Smooth muscle cell (in vitro differentiated cells): ENCODE data around the gene CARD9. TPM values are rescaled to one million over a fixed set of nuclear protein-coding genes. Genes with fewer than 3 reads are reported as not detected.
"Not testable (repeated sequence)": the region's sequence is repeated elsewhere in the genome, so short reads cannot be mapped to it uniquely, and the experiment has no call there.

Experiments
- DNase-seq: peaks from one replicate; lab custom pipeline; 2025; ENCODE audit not compliant: unreplicated experiment; lab: John Stamatoyannopoulos, UW
- H2AFZ ChIP-seq: fragments of 200-600 bp; sonication (generic); 2 replicates; pipeline ENCODE4 v1.6.0; 2016; ENCODE audit warnings: antibody characterized with exemption, low read depth, mild to moderate bottlenecking
- H3F3A ChIP-seq: fragments of 200-600 bp; sonication (generic); 2 replicates; pipeline ENCODE4 v1.6.0; 2017; ENCODE audit warnings: antibody characterized with exemption, low read depth
- H3K27ac ChIP-seq: fragments of 200-600 bp; sonication (generic); 2 replicates; pipeline ENCODE4 v1.5.1; 2016; ENCODE audit warnings: low read depth, mild to moderate bottlenecking
- H3K27me3 ChIP-seq: fragments of 200-600 bp; sonication (generic); 2 replicates; pipeline ENCODE4 v1.6.1; 2016; ENCODE audit warnings: low read depth, mild to moderate bottlenecking
- H3K36me3 ChIP-seq: fragments of 200-600 bp; sonication (generic); 2 replicates; pipeline ENCODE4 v1.5.1; 2016; ENCODE audit warnings: low read depth
- H3K4me1 ChIP-seq: fragments of 200-600 bp; sonication (generic); 2 replicates; pipeline ENCODE4 v1.5.1; 2016; ENCODE audit warnings: low read depth
- H3K4me2 ChIP-seq: fragments of 200-600 bp; sonication (generic); 2 replicates; pipeline ENCODE4 v1.6.0; 2016; ENCODE audit warnings: mild to moderate bottlenecking
- H3K4me3 ChIP-seq: fragments of 200-600 bp; sonication (generic); 2 replicates; pipeline ENCODE4 v1.5.1; 2016; ENCODE audit warnings: mild to moderate bottlenecking
- H3K79me2 ChIP-seq: fragments of 200-600 bp; sonication (generic); 2 replicates; pipeline ENCODE4 v1.6.0; 2016; ENCODE audit warnings: low read depth, mild to moderate bottlenecking
- H3K9ac ChIP-seq: fragments of 200-600 bp; sonication (generic); 2 replicates; pipeline ENCODE4 v1.6.0; 2016; ENCODE audit warnings: low read depth
- H3K9me3 ChIP-seq: fragments of 200-600 bp; sonication (generic); replicated peaks from 2 replicates; pipeline ENCODE4 v1.5.1; 2016; ENCODE audit warnings: low read depth
- H4K20me1 ChIP-seq: fragments of 200-600 bp; sonication (generic); 2 replicates; pipeline ENCODE4 v1.6.0; 2016; ENCODE audit warnings: low read depth
- WGBS: methylation state at CpG from one replicate; pipeline ENCODE4 v1.1.7; 2016; ENCODE audit warnings: low lambda C conversion rate; 5-methylcytosine and 5-hydroxymethylcytosine counted together
- polyA plus RNA-seq: library from polyadenylated mRNA; unstranded; fragments of >200 nt; fragmentation: Nextera tagmentation; extraction: Ambion mirVana; gene quantifications from 2 replicates; pipeline ENCODE4 v1.2.1, GENCODE V29; 2016
- total RNA-seq: library from RNA; depleted of rRNA; stranded (reverse); fragments of >200 nt; gene quantifications from 2 replicates; pipeline ENCODE4 v1.2.3, GENCODE V29; 2014
- TF ChIP-seq, protein P1 (sequence below): fragments of 200-600 bp; sonication (generic); IDR thresholded peaks from 2 replicates; pipeline ENCODE4 v1.5.1; 2017; ENCODE audit warnings: borderline replicate concordance, mild to moderate bottlenecking, antibody characterized with exemption; ENCODE audit not compliant: insufficient read depth, poor library complexity, severe bottlenecking

The CARD9 gene
- total and polyA plus RNA-seq, 2 experiments from 2014 or later = 1.2 to 1.9 TPM

DNA sequence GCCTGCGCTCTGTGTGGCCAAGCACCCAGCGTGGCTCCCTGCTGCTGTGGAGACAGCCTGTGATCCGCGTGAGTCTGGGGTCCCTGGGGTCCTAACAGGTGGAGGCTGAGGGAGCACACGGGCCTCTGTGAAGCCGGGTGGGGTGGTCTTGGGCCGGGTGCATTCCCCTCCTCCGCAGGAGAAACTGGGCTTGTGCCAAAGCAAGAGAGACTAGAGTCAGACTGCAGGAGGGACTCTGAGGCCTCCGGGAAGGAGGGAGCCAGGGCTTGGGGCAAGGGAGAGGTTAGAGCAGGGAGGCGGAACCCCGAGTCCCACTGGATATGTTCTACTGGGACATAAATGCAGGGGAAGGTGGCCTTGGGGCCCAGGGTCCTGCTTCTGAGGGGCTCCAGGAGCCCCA is 20.4 kb downstream of the CARD9 start:
- 96% methylated on average over 11 of the region's 11 CpGs for WGBS
- H3K4me1 ChIP-seq = no peaks in the 10 kb centered on the region
- H3K27me3 ChIP-seq = no peaks in the 10 kb centered on the region
- no peak overlapping the region for H3K9ac ChIP-seq
- no peak overlapping the region for H2AFZ ChIP-seq
- H4K20me1 ChIP-seq = peaks cover 32% of the 10 kb centered on the region
- H3F3A ChIP-seq = no peaks in the 10 kb centered on the region
- no peak overlapping the region for H3K27ac ChIP-seq
- H3K79me2 ChIP-seq = no peaks in the 10 kb centered on the region
- no peaks in the 10 kb centered on the region for H3K9me3 ChIP-seq
- TF ChIP-seq, protein P1, sequence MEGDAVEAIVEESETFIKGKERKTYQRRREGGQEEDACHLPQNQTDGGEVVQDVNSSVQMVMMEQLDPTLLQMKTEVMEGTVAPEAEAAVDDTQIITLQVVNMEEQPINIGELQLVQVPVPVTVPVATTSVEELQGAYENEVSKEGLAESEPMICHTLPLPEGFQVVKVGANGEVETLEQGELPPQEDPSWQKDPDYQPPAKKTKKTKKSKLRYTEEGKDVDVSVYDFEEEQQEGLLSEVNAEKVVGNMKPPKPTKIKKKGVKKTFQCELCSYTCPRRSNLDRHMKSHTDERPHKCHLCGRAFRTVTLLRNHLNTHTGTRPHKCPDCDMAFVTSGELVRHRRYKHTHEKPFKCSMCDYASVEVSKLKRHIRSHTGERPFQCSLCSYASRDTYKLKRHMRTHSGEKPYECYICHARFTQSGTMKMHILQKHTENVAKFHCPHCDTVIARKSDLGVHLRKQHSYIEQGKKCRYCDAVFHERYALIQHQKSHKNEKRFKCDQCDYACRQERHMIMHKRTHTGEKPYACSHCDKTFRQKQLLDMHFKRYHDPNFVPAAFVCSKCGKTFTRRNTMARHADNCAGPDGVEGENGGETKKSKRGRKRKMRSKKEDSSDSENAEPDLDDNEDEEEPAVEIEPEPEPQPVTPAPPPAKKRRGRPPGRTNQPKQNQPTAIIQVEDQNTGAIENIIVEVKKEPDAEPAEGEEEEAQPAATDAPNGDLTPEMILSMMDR = no peak
- H3K36me3 ChIP-seq = no peaks in the 10 kb centered on the region
- no peak overlapping the region for H3K4me2 ChIP-seq
- DNase-seq = no peak
- H3K4me3 ChIP-seq = no peak overlapping the region

GRCh38 chr9:136352682-136353081 is 20.8 kb downstream of the CARD9 start:
- Histone ChIP-seq H4K20me1 (peaks cover 32% of the 10 kb centered on the region), H3K36me3 (no peaks in the 10 kb centered on the region), H3K4me1 (no peaks in the 10 kb centered on the region), H3K27ac (no peak overlapping the region), H3K4me3 (no peak overlapping the region), H3K79me2 (no peaks in the 10 kb centered on the region), H3K9me3 (no peaks in the 10 kb centered on the region), H3K4me2 (no peak overlapping the region), H3F3A (no peaks in the 10 kb centered on the region), H2AFZ (no peak overlapping the region), H3K9ac (no peak overlapping the region), H3K27me3 (no peaks in the 10 kb centered on the region)
- TF ChIP-seq, protein P1 = no peak
- WGBS = 85% methylated on average over 16 of the region's 16 CpGs
- DNase-seq = no peak

DNA sequence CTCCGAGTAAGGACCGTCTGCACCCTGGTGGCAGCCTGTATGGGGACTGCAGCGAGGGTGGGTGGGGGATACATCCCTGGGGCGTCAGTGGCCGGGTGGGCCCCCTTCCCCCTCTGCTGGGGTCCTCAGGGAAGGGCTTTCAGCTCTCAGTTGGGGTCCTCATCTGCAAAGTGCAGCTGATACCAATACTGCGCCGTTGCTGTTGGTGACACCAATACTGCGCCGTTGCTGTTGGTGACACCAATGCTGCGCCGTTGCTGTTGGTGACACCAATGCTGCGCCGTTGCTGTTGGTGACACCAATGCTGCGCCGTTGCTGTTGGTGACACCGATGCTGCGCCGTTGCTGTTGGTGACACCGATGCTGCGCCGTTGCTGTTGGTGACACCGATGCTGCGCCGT is 21.6 kb downstream of the CARD9 start:
- H3K9ac ChIP-seq, DNase-seq, H3K9me3 ChIP-seq, H3K4me3 ChIP-seq, H3F3A ChIP-seq, H3K27me3 ChIP-seq, H2AFZ ChIP-seq, H3K4me2 ChIP-seq, H3K4me1 ChIP-seq, H3K27ac ChIP-seq, H3K79me2 ChIP-seq, H3K36me3 ChIP-seq: not testable (repeated sequence)
- WGBS = 96% methylated on average over 12 of the region's 24 CpGs
- peaks cover 32% of the 10 kb centered on the region for H4K20me1 ChIP-seq

DNA sequence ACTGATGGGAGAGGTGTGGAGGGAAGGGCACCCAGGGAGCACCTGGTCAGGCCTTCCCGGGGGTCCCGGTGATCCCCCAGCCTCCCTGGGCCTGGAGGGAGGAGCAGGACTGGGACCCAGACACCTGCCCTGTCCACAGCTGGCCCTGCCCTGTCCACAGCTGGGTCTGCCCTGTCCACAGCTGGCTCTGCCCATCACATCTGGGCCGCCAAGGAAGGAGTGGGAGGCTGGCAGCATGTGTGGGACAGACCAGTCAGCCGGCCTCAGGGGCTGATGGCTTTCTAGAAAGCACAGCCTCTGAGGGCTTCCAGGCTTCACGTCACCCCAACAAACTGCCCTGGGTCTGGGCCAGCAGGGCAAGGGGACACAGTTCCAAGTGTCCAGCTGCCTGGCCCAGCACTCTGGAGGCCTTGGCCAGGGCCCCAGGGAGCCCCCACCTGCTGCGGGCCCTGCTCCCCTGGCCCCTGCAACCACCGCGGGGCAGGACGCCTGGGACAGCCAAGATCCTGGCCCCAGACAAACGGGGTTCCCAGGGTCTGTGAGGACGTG is 22.1 kb downstream of the CARD9 start:
- DNase-seq = no peak
- Histone ChIP-seq H3K27ac (no peak overlapping the region), H3K4me3 (no peak overlapping the region), H3K27me3 (no peaks in the 10 kb centered on the region), H3K9ac (no peak overlapping the region), H3K9me3 (no peaks in the 10 kb centered on the region), H3K4me1 (peaks cover 2% of the 10 kb centered on the region), H3K4me2 (no peak overlapping the region), H3K36me3 (no peaks in the 10 kb centered on the region), H4K20me1 (peaks cover 32% of the 10 kb centered on the region), H2AFZ (no peak overlapping the region), H3K79me2 (no peaks in the 10 kb centered on the region), H3F3A (no peaks in the 10 kb centered on the region)
- WGBS = 93% methylated on average over 11 of the region's 11 CpGs
- TF ChIP-seq, protein P1 = no peak
